NCI-H446 treated with DMSO at 0.1 percent for 48 hours (cell line): Measurements from ENCODE around the gene KLK1.

Experiments used
- DNase-seq: peaks from one replicate; lab custom pipeline; 2025; lab: John Stamatoyannopoulos, UW

Gene KLK1

DNA sequence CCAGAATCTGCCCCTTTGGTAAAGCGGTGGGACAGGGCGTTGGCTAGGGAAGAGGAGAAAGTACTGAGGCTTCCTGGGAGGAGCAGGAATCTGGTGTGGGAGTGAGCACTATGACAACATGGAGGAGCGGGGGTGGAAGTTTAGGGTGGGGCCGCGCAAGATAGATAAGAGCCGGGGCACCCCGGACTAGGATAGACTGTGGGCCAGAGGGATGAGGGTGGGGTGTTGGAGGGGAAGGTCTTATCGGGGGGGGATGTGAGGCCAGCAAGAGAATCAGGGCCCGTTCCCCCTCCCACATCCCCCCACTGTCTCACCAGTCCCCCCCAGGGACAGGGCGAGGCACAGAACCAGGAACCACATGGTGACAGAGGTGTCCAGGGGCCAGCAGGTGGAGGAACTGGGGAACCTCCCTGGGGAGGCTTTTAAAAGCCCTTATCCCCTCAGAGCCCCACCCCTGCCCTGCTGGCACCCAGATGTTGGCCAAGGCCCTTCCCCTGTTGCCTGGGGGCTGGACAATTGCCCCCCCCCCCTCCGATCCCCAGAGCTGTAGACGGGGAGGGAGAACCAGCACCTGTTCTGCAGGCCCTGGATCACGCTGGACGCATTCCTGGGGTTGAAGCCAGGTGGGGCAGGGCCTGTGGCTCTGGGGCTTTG is at the start of gene KLK1:
Gene KLK1, minus strand, starts transcription at position 399 of the 654 bp plus-strand sequence. Its CDS starts 39 bp downstream, at position 360.
- DNase-seq: no peak

DNA sequence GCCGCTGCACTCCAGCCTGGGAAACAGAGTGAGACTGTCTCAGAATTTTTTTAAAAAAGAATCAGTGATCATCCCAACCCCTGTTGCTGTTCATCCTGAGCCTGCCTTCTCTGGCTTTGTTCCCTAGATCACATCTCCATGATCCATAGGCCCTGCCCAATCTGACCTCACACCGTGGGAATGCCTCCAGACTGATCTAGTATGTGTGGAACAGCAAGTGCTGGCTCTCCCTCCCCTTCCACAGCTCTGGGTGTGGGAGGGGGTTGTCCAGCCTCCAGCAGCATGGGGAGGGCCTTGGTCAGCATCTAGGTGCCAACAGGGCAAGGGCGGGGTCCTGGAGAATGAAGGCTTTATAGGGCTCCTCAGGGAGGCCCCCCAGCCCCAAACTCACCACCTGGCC is 49.5 kb upstream of the KLK1 start, which contains the start of gene KLK2:
Gene KLK2, plus strand, starts transcription at position 384 of the 400 bp plus-strand sequence. CDS start 35 bp downstream, outside the sequence.
- DNase-seq: no peak

DNA sequence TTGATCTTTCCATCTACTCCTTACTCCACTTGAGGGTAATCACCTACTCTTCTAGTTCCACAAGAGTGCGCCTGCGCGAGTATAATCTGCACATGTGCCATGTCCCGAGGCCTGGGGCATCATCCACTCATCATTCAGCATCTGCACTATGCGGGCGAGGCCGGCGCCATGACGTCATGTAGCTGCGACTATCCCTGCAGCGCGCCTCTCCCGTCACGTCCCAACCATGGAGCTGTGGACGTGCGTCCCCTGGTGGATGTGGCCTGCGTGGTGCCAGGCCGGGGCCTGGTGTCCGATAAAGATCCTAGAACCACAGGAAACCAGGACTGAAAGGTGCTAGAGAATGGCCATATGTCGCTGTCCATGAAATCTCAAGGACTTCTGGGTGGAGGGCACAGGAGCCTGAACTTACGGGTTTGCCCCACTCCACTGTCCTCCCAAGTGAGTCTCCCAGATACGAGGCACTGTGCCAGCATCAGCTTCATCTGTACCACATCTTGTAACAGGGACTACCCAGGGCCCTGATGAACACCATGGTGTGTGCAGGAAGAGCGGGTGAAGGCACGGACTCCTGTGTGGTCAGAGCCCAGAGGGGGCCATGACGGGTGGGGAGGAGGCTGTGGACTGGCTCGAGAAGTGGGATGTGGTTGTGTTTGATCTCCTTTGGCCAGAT is 47.0 kb upstream of the KLK1 start:
- peak; percentile 13 for DNase-seq

DNA sequence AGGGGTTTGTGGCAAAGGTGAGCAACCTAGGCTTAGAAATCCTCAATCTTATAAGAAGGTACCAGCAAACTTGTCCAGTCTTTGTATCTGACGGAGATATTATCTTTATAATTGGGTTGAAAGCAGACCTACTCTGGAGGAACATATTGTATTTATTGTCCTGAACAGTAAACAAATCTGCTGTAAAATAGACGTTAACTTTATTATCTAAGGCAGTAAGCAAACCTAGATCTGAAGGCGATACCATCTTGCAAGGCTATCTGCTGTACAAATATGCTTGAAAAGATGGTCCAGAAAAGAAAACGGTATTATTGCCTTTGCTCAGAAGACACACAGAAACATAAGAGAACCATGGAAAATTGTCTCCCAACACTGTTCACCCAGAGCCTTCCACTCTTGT is 45.9 kb upstream of the KLK1 start:
- DNase-seq: no peak

DNA sequence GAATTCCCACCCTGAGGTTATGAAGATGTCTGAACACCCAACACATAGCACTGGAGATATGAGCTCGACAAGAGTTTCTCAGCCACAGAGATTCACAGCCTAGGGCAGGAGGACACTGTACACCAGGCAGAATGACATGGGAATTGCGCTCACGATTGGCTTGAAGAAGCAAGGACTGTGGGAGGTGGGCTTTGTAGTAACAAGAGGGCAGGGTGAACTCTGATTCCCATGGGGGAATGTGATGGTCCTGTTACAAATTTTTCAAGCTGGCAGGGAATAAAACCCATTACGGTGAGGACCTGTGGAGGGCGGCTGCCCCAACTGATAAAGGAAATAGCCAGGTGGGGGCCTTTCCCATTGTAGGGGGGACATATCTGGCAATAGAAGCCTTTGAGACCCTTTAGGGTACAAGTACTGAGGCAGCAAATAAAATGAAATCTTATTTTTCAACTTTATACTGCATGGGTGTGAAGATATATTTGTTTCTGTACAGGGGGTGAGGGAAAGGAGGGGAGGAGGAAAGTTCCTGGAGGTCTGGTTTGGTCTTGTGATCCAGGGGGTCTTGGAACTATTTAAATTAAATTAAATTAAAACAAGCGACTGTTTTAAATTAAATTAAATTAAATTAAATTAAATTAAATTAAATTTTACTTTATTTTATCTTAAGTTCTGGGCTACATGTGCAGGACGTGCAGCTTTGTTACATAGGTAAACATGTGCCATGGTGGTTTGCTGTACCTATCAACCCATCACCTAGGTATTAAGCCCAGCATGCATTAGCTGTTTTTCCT is 38.1 kb upstream of the KLK1 start:
- no peak for DNase-seq

DNA sequence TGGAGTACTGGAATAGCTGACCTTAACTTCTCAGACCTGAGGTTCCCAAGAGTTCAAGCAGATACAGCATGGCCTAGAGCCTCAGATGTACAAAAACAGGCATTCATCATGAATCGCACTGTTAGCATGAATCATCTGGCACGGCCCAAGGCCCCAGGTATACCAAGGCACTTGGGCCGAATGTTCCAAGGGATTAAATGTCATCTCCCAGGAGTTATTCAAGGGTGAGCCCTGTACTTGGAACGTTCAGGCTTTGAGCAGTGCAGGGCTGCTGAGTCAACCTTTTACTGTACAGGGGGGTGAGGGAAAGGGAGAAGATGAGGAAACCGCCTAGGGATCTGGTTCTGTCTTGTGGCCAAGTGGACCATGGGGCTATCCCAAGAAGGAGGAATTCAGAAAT is 37.4 kb upstream of the KLK1 start:
- DNase-seq: no peak

DNA sequence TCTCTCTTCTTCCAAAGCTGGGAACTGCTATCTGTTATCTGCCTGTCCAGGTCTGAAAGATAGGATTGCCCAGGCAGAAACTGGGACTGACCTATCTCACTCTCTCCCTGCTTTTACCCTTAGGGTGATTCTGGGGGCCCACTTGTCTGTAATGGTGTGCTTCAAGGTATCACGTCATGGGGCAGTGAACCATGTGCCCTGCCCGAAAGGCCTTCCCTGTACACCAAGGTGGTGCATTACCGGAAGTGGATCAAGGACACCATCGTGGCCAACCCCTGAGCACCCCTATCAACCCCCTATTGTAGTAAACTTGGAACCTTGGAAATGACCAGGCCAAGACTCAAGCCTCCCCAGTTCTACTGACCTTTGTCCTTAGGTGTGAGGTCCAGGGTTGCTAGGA is 36.3 kb upstream of the KLK1 start:
- DNase-seq: no peak

DNA sequence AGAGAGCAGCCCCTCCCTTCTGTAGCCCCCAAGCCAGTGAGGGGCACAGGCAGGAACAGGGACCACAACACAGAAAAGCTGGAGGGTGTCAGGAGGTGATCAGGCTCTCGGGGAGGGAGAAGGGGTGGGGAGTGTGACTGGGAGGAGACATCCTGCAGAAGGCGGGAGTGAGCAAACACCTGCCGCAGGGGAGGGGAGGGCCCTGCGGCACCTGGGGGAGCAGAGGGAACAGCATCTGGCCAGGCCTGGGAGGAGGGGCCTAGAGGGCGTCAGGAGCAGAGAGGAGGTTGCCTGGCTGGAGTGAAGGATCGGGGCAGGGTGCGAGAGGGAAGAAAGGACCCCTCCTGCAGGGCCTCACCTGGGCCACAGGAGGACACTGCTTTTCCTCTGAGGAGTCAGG is 35.3 kb upstream of the KLK1 start:
- DNase-seq: no peak

DNA sequence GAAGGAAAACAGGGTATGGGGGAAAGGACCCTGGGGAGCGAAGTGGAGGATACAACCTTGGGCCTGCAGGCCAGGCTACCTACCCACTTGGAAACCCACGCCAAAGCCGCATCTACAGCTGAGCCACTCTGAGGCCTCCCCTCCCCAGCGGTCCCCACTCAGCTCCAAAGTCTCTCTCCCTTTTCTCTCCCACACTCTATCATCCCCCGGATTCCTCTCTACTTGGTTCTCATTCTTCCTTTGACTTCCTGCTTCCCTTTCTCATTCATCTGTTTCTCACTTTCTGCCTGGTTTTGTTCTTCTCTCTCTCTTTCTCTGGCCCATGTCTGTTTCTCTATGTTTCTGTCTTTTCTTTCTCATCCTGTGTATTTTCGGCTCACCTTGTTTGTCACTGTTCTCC is 33.8 kb upstream of the KLK1 start:
- DNase-seq: no peak

DNA sequence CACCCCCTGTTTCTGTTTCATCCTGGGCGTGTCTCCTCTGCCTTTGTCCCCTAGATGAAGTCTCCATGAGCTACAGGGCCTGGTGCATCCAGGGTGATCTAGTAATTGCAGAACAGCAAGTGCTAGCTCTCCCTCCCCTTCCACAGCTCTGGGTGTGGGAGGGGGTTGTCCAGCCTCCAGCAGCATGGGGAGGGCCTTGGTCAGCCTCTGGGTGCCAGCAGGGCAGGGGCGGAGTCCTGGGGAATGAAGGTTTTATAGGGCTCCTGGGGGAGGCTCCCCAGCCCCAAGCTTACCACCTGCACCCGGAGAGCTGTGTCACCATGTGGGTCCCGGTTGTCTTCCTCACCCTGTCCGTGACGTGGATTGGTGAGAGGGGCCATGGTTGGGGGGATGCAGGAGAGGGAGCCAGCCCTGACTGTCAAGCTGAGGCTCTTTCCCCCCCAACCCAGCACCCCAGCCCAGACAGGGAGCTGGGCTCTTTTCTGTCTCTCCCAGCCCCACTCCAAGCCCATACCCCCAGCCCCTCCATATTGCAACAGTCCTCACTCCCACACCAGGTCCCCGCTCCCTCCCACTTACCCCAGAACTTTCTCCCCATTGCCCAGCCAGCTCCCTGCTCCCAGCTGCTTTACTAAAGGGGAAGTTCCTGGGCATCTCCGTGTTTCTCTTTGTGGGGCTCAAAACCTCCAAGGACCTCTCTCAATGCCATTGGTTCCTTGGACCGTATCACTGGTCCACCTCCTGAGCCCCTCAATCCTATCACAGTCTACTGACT is 31.2 kb upstream of the KLK1 start, which contains the start of gene KLK3:
Gene KLK3, plus strand, starts transcription at position 280 of the 775 bp plus-strand sequence. Its CDS starts 41 bp downstream, at position 321.
- DNase-seq: no peak

DNA sequence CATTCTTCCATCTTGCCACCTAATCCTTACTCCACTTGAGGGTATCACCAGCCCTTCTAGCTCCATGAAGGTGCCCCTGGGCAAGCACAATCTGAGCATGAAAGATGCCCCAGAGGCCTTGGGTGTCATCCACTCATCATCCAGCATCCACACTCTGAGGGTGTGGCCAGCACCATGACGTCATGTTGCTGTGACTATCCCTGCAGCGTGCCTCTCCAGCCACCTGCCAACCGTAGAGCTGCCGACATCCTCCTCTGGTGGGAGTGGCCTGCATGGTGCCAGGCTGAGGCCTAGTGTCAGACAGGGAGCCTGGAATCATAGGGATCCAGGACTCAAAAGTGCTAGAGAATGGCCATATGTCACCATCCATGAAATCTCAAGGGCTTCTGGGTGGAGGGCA is 28.0 kb upstream of the KLK1 start:
- DNase-seq: no peak

DNA sequence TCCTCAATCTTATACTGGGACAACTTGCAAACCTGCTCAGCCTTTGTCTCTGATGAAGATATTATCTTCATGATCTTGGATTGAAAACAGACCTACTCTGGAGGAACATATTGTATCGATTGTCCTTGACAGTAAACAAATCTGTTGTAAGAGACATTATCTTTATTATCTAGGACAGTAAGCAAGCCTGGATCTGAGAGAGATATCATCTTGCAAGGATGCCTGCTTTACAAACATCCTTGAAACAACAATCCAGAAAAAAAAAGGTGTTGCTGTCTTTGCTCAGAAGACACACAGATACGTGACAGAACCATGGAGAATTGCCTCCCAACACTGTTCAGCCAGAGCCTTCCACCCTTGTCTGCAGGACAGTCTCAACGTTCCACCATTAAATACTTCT is 27.2 kb upstream of the KLK1 start:
- DNase-seq: no peak

DNA sequence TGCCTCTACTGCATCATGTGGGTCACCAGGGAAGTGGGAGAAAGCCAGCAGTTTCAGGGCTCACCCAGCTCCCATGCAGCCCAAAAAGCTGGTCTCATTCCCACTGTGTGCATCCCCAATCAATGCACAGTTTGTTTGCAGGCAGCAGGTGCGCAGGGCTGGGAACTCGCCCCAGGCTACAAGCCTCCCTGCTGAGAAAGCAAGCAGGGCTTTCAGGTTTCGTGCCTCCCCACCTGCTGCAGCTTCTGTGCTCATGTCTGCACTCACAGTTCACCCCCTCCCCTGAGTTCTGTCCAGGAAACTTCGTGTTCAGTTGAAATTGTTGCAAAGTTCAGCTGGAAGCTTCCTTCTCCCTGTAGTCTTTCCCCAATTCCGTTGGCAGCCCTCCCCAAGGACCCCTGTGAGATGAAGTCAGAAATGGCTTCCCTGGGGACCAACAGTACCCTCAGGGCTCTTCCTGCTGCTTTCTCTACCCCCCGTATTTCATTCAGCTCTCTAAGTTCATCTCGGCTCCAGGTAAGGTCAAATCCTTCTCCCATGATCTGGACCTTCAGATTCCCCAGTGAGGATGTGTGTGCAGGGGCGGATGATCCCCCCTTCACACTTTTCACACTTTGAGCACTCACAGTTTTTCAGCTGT is 20.8 kb upstream of the KLK1 start:
- DNase-seq: no peak

DNA sequence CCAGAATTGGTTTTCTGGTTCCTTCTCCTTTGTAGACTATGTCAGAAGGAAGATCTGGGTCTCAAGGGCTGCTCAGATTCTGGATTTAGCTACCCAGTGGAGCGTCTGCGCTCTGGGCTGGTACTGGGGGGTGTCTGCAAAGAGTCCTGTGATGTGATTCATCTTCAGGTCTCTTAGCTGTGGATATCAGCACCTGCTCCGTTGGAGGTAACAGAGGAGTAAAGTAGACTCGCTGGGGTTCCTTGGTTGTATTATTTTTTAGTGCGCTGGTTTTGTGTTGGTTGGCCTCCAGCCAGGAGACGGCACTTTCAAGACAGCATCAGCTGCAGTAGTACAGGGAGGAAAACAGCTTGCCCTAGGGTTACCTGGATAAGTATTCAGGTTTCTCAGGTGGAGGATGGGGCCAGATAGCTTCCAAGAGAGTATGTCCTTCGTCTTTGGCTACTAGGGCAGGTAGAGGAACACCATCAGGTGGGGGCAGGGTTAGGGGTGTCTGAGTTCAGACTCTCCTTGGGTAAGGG is 20.2 kb upstream of the KLK1 start:
- DNase-seq: no peak

DNA sequence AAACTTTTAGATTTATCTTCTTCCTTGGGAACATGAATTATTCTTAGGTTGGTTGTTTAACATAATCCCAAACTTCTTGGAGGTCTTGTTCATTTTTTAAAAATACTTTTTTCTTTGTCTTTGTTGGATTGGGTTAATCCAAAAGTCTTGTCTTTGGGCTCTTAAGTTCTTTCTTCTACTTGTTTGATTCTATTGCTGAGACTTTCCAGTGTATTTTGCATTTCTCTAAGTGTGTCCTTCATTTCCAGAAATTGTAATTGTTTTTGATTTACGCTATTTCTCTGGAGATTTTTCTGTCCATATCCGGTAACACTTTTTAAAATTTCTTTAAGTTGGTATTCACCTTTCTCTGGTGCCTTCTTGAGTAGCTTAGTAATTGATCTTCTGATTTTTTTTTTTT is 19.6 kb upstream of the KLK1 start:
- no peak for DNase-seq

DNA sequence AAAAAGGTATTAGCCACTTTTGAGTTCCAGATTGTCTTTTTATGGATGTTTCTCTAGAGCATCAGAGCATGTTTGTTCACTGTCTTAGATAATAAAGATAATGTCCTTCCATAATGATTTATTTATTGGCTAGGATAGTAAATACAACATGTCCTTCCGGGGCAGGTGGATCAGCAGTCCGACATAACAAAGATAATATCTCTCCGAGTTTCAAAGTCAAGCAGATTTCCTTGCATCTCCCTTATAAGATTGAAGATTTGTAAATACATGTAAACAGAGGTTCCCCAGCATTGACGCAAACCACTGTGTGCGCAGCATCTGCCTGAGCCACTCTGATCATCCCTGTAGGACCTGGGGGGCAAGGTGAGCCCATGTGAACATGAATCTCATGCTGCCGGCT is 18.5 kb upstream of the KLK1 start:
- no peak for DNase-seq

DNA sequence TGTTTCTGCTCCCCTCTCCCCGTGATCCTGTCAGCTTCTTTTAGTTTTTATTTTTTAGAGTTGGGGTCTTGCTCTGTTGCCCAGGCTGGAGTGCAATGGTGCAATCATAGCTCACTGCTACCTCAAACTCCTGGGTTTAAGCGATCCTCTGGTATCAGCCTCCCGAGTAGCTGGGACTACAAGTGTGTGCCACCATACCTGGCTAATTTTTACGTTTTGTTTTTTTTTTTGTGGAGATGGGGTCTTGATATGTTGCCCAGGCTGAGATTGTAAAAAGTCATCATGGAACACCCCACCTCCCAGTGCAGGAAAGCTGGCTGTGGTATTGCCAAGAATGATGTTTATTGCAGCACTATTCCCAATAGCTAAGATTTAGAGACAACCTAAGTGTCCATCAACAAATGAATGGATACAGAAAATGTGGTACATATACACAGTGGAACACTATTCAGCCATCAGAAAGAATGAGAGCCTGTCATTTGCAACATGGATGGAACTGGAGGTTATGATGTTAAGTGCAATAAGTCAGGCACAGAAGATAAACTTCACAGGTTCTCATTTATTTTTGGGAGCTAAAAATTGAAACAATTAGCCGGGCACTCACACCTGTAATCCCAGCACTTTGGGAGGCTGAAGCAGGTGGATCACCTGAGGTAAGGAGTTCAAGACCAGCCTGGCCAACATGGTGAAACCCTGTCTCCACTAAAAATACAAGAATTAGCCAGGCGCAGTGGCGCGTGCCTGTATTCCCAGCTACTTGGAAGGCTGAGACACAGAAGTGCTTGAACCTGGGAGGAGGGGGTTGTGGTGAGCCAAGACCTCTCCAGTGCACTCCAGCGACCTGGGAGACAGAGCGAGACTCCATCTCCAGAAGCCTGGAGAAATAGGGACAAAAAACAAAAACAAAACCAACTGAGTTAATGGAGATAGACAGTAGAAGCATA is 16.4 kb upstream of the KLK1 start:
- no peak for DNase-seq

DNA sequence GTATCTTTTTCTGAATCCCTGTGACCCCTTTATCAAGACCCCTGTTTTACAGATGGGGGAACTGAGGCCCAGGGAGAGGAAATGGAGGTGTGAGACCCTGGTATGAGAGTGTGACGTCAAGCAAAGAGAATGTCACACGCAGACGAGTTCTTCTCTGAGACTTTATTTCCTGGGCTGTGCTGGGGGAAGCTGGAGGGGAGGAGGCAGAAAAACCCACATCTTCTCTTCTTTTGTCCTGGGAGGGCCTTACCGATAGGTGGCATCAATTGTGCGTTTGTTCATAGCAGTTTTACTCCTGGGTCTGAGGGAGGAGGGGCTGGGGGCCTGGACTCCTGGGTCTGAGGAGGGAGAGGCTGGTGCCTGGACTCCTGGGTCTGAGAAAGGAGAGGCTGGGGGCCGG is 14.7 kb upstream of the KLK1 start:
- DNase-seq: no peak

DNA sequence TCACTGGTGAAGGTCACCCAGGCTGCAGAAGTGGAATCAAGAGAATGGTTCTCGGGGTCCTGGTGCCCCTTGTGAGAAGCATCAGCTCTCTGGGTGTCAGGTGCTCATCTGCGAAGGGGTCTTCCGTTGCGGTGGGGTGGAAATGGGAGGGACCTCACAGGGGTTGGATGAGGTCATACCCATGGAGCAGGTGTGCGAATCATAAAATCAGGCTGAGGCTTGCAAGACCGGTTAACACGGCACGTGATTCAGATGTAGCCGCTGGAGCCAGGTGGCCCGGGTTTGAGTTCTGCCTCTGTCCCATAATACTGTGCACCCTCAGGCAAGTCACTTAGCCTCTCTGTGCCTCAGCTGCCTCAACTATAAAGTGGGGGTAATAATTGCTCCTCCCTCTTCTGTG is 13.7 kb upstream of the KLK1 start:
- DNase-seq: no peak

DNA sequence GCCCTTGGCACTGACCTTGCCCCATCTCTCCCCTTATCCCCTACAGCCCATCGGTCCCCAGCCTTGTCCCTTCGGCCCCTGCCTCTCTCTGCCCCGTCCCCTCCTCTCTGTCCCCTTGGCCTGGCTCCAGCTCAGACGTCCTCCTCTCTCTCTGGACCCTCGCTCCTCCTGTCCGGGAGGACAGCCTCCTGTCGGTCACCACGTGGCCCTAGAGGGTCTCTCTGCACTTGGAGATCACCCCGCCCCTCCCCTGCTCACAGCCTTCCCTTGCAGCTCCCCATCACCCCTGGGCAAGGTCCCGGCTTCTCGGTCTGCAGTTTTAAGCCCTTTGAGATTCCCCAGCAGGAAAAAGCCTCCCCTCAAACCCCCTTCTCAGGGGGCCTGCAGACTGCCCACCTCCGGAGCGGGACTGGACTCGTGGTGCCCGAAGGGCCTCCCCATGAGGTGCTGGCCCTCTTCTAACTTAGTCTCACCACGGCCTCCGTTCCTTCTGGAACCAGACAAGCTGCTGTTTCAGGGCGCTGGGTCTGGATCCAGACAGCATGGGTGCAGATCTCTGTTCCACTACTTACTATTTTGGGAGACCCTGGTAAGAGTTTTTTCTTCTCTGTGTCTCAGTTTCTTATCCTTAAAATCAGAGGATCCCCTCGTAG is 13.1 kb upstream of the KLK1 start:
- DNase-seq: no peak
